ENCODE results near the gene TASP1. TPM values are rescaled to one million over a fixed set of nuclear protein-coding genes. Genes with fewer than 3 reads are reported as not detected.

Gene TASP1
- polyA plus RNA-seq, 1 donor (not counting 4 experiments of a cell fraction or from before 2014, with no cell fraction given) = 17.4 TPM

DNA sequence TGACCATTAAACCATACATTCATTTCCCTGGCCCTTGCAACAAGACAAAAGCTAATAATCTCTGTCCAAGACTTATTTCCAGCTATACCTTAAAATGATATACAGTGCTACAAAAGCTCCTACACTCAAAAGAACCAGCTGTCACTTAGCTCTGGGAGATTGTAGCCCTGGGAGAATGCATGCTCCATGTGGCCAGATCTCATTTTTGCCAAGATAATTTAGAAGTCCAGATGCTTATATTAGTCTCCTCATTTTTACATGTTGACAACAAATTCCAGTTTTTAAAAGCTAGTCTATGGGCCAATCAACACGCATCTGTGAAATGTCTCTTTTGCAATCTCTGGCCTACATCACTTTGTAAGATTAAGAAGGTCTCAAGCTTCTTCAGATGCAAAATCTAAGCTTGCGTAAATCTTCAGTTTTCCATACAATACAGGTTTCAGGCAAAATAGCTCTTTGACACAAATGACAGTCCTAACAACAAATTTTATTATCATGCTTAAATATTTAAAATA is 27.1 kb downstream of the TASP1 start:
- FAIRE-seq (no peak), DNase-seq (ENCODE audit: low read depth, low spot score) (no peak)
- Histone ChIP-seq H4K20me1 (ENCODE audit: control insufficient read depth, extremely low read depth, insufficient read depth, low read length) (peaks cover 2% of the 10 kb centered on the region), H3K79me2 (ENCODE audit: control insufficient read depth, insufficient read depth, low read length) (peaks cover 2% of the 10 kb centered on the region), H3K9ac (ENCODE audit: control insufficient read depth, extremely low read depth, insufficient read depth, low read length) (no peak overlapping the region), H3K36me3 (ENCODE audit: control insufficient read depth in 2 of 2, extremely low read depth in 1 of 2, insufficient read depth in 2 of 2, low read length in 2 of 2) (peaks cover 0 to 3% of the 10 kb centered on the region in 2 experiments), H3K27me3 (ENCODE audit: control insufficient read depth, extremely low read depth, insufficient read depth, low read length) (no peaks in the 10 kb centered on the region), H3K9me1 (ENCODE audit: control insufficient read depth, extremely low read depth, insufficient read depth, low read length) (no peaks in the 10 kb centered on the region), H3K4me3 (ENCODE audit: control insufficient read depth in 2 of 3, extremely low read depth in 1 of 3, insufficient read depth in 2 of 3, low read depth in 1 of 3, low read length in 3 of 3) (no peak overlapping the region), H3K9me3 (ENCODE audit: control insufficient read depth, low read depth, low read length) (no peaks in the 10 kb centered on the region), H3K27ac (ENCODE audit: control insufficient read depth, insufficient read depth, low read length) (no peak overlapping the region), H2AFZ (ENCODE audit: control insufficient read depth, low read length) (no peak overlapping the region), H3K4me1 (ENCODE audit: control insufficient read depth, extremely low read depth, insufficient read depth, low read length) (peaks cover 3% of the 10 kb centered on the region), H3K4me2 (ENCODE audit: control insufficient read depth, extremely low read depth, insufficient read depth, low read depth, low read length) (no peak overlapping the region)
- no peak for TF ChIP-seq EZH2 (IDR thresholded peaks at IDR 0.05; ENCODE audit: low read length)
- TF ChIP-seq, protein P1, sequence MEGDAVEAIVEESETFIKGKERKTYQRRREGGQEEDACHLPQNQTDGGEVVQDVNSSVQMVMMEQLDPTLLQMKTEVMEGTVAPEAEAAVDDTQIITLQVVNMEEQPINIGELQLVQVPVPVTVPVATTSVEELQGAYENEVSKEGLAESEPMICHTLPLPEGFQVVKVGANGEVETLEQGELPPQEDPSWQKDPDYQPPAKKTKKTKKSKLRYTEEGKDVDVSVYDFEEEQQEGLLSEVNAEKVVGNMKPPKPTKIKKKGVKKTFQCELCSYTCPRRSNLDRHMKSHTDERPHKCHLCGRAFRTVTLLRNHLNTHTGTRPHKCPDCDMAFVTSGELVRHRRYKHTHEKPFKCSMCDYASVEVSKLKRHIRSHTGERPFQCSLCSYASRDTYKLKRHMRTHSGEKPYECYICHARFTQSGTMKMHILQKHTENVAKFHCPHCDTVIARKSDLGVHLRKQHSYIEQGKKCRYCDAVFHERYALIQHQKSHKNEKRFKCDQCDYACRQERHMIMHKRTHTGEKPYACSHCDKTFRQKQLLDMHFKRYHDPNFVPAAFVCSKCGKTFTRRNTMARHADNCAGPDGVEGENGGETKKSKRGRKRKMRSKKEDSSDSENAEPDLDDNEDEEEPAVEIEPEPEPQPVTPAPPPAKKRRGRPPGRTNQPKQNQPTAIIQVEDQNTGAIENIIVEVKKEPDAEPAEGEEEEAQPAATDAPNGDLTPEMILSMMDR (optimal IDR thresholded peaks at IDR 0.05 in 1 of 3, IDR thresholded peaks at IDR 0.05 in 1 of 3, conservative IDR thresholded peaks at IDR 0.05 in 1 of 3; ENCODE audit: extremely low read depth in 1 of 3, insufficient read depth in 2 of 3, low read length in 3 of 3) = no peak
- dilution Hi-C loops (cut with MboI; ENCODE audit: extremely low pct_ligation_motif_present, low sequenced_read_pairs) = no loop called here

DNA sequence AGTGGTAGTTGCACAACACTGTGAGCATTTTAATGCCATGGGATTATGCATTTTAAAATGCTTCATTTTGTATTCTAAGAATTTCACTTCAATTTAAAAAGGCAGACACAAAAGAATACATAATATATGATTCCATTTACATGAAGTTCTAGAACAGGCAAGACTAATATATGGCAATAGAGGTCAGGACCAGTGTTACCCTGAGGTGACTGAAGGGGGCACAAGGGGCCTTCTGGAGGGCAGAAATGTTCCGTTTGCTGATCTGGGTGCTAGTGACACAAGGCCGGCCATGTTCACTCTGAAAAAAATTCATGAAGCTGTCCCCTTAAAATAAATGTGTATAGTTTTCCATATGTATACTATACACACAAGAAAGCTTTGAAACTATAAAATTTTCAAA is 28.5 kb downstream of the TASP1 start:
- Histone ChIP-seq H3K4me3 (ENCODE audit: control insufficient read depth in 2 of 3, extremely low read depth in 1 of 3, insufficient read depth in 2 of 3, low read depth in 1 of 3, low read length in 3 of 3) (no peak overlapping the region), H3K36me3 (ENCODE audit: control insufficient read depth in 2 of 2, extremely low read depth in 1 of 2, insufficient read depth in 2 of 2, low read length in 2 of 2) (peaks cover 0 to 3% of the 10 kb centered on the region in 2 experiments), H3K27ac (ENCODE audit: control insufficient read depth, insufficient read depth, low read length) (no peak overlapping the region), H3K9me3 (ENCODE audit: control insufficient read depth, low read depth, low read length) (no peaks in the 10 kb centered on the region), H3K9me1 (ENCODE audit: control insufficient read depth, extremely low read depth, insufficient read depth, low read length) (no peaks in the 10 kb centered on the region), H4K20me1 (ENCODE audit: control insufficient read depth, extremely low read depth, insufficient read depth, low read length) (peaks cover 2% of the 10 kb centered on the region), H3K4me1 (ENCODE audit: control insufficient read depth, extremely low read depth, insufficient read depth, low read length) (peaks cover 1% of the 10 kb centered on the region), H3K79me2 (ENCODE audit: control insufficient read depth, insufficient read depth, low read length) (peaks cover 2% of the 10 kb centered on the region), H3K27me3 (ENCODE audit: control insufficient read depth, extremely low read depth, insufficient read depth, low read length) (no peaks in the 10 kb centered on the region), H2AFZ (ENCODE audit: control insufficient read depth, low read length) (no peak overlapping the region), H3K4me2 (ENCODE audit: control insufficient read depth, extremely low read depth, insufficient read depth, low read depth, low read length) (no peak overlapping the region), H3K9ac (ENCODE audit: control insufficient read depth, extremely low read depth, insufficient read depth, low read length) (no peak overlapping the region)
- FAIRE-seq (no peak), DNase-seq (ENCODE audit: low read depth, low spot score) (no peak)
- dilution Hi-C loops (cut with MboI; ENCODE audit: extremely low pct_ligation_motif_present, low sequenced_read_pairs) = no loop called here
- TF ChIP-seq, protein P1 (optimal IDR thresholded peaks at IDR 0.05 in 1 of 3, IDR thresholded peaks at IDR 0.05 in 1 of 3, conservative IDR thresholded peaks at IDR 0.05 in 1 of 3; ENCODE audit: extremely low read depth in 1 of 3, insufficient read depth in 2 of 3, low read length in 3 of 3) = no peak
- TF ChIP-seq EZH2 (IDR thresholded peaks at IDR 0.05; ENCODE audit: low read length) = no peak
